ENCODE measurements around the gene KLF13. TPM values are rescaled to one million over a fixed set of nuclear protein-coding genes. Genes with fewer than 3 reads are reported as not detected.

Gene KLF13
- total and polyA plus RNA-seq, 10 of the 15 experiments (the other 5 are each of a cell fraction or from before 2014, with no cell fraction given), result 20.3 to 109 (median 51.4) TPM

DNA sequence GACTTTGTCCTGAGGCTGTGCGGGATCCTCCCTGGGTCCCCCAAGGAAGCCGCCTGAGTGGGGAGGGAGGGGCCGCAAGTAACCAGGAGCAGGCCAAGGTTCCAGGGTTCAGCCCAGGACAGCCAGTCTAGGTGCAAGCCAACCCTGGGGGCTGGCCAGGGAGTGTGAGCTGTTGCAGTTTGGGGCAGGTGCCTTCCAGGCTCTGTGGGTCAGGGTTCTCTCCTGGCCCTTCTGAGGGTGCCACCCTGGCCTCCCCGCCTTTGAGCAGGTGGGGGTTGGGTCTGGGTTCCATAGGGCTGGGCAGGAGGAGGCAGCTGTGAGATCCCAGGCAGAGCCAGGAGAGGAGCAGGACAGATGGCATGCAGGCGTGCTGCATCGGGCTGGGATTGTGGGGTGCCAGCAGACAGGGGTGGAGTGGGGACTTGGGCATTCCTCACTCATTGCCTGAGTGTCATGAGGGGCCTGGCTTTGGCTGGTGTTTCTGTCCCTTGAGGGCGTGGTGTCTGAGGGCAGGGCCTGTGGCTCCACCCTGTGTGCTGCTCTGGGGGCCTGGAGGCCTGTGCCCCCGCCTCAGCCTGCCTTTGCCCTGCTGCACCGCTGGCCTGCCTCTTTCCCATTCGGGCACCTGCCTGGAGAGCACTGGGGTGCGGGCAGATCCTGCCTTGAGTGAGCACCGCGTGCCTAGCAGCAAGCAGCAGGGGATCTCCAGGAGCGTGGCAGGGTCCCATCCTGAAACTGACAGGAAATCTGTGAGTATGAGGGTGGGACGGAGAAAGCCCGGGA is 18.4 kb downstream of the KLF13 start (continued):
- TF ChIP-seq YY1 (IDR thresholded peaks at IDR 0.05; ENCODE audit: low read depth, low read length), result no peak
- TF ChIP-seq BCL11A (IDR thresholded peaks at IDR 0.05; ENCODE audit: low read depth, low read length), result no peak
- TF ChIP-seq EED (IDR thresholded peaks at IDR 0.05; ENCODE audit: low read depth), result peak; percentile 67
- 0 out of 2 replicates have a peak, but pooled peaks have one; percentile 37 for TF ChIP-seq TAF1 (IDR thresholded peaks at IDR 0.05; ENCODE audit: borderline replicate concordance, low read depth, low read length)
- peak; percentile 5; the same call in 1 of the 3 replicates for TF ChIP-seq POU2F2 (IDR thresholded peaks at IDR 0.05; ENCODE audit: borderline replicate concordance, low read depth, low read length)
- TF ChIP-seq NBN (IDR thresholded peaks at IDR 0.05), result no peak
- 0 out of 2 replicates have a peak, but pooled peaks have one; percentile 32 for TF ChIP-seq SMAD5 (IDR thresholded peaks at IDR 0.05; ENCODE audit: low read depth)
- TF ChIP-seq, protein P1, sequence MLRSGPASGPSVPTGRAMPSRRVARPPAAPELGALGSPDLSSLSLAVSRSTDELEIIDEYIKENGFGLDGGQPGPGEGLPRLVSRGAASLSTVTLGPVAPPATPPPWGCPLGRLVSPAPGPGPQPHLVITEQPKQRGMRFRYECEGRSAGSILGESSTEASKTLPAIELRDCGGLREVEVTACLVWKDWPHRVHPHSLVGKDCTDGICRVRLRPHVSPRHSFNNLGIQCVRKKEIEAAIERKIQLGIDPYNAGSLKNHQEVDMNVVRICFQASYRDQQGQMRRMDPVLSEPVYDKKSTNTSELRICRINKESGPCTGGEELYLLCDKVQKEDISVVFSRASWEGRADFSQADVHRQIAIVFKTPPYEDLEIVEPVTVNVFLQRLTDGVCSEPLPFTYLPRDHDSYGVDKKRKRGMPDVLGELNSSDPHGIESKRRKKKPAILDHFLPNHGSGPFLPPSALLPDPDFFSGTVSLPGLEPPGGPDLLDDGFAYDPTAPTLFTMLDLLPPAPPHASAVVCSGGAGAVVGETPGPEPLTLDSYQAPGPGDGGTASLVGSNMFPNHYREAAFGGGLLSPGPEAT (IDR thresholded peaks at IDR 0.05; ENCODE audit: low read depth), result 0 out of 2 replicates have a peak, but pooled peaks have one; percentile 42
- peak; percentile 71; the same call in 1 of the 2 replicates for TF ChIP-seq HDGF (IDR thresholded peaks at IDR 0.05)
- peak; percentile 24 for TF ChIP-seq MEF2B (IDR thresholded peaks at IDR 0.05; ENCODE audit: partially characterized antibody, poor library complexity, severe bottlenecking)
- no peak for TF ChIP-seq PAX8 (IDR thresholded peaks at IDR 0.05)
- 0 out of 2 replicates have a peak, but pooled peaks have one; percentile 48 for TF ChIP-seq LARP7 (IDR thresholded peaks at IDR 0.05)
- TF ChIP-seq POLR2A (IDR thresholded peaks at IDR 0.05; ENCODE audit: low read depth, low read length), result peak; percentile 65
- peak; percentile 48; the same call in 1 of the 2 replicates for TF ChIP-seq IKZF1 (conservative IDR thresholded peaks at IDR 0.05)
